Liver (tissue), 9 donors: Measurements from ENCODE around the gene MAPK8IP3. TPM values are rescaled to one million over a fixed set of nuclear protein-coding genes. Genes with fewer than 3 reads are reported as not detected.

Experiments used
- DNase-seq: peaks from one replicate; pipeline ENCODE4 v3.0.0-alpha.2; 2017; ENCODE audit warnings: low spot score
- H3K27ac ChIP-seq, 2 donors: one replicate each; pipeline ENCODE4 v1.7.0; 2013; ENCODE audit warnings: inconsistent platforms in 2 of 2, low read length in 2 of 2, control low read depth in 1 of 2, low read depth in 1 of 2, mild to moderate bottlenecking in 1 of 2
- H3K27me3 ChIP-seq, 4 donors: one replicate each; pipeline versions ENCODE4 v1.6.1 to v1.7.0; 2013; ENCODE audit warnings: low read length in 3 of 4, inconsistent platforms in 1 of 4, mild to moderate bottlenecking in 1 of 4, moderate library complexity in 1 of 4; ENCODE audit not compliant: control insufficient read depth in 4 of 4, insufficient read depth in 4 of 4
- H3K36me3 ChIP-seq, 4 donors: one replicate each; pipeline versions ENCODE4 v1.6.1 to v1.7.0; 2013; ENCODE audit warnings: low read length in 3 of 4, mild to moderate bottlenecking in 3 of 4, low read depth in 1 of 4, moderate library complexity in 1 of 4; ENCODE audit not compliant: control insufficient read depth in 4 of 4, insufficient read depth in 3 of 4
- H3K4me1 ChIP-seq, 4 donors: one replicate each; pipeline versions ENCODE4 v1.6.1 to v1.7.0; 2013; ENCODE audit warnings: low read length in 3 of 4, mild to moderate bottlenecking in 3 of 4, moderate library complexity in 1 of 4; ENCODE audit not compliant: control insufficient read depth in 4 of 4, insufficient read depth in 4 of 4
- H3K4me3 ChIP-seq, 3 donors: one replicate each; pipeline versions ENCODE4 v1.6.1 to v1.7.0; 2013; ENCODE audit warnings: low read length in 3 of 3, control low read depth in 1 of 3, low read depth in 1 of 3, mild to moderate bottlenecking in 1 of 3
- H3K9ac ChIP-seq, 2 donors: one replicate each; pipeline ENCODE4 v1.7.0; 2013; ENCODE audit warnings: low read length in 2 of 2, mild to moderate bottlenecking in 2 of 2, moderate library complexity in 2 of 2, control low read depth in 1 of 2, low read depth in 1 of 2
- H3K9me3 ChIP-seq, 4 donors: one replicate each; pipeline versions ENCODE4 v1.6.1 to v1.7.0; 2013; ENCODE audit warnings: low read length in 3 of 4; ENCODE audit not compliant: control insufficient read depth in 4 of 4
- CTCF ChIP-seq: fragments of 150-350 bp; IDR thresholded peaks from 2 replicates; pipeline ENCODE4 v1.5.1; 2017; ENCODE audit warnings: improper control_type of control experiment, low read depth, low read length; ENCODE audit not compliant: missing input control
- EGR1 ChIP-seq, 2 donors: IDR thresholded peaks; 2 replicates each; pipeline ENCODE4 v1.6.1; 2016 to 2018; ENCODE audit warnings: antibody characterized with exemption in 2 of 2, low read depth in 2 of 2
- FOXA1 ChIP-seq: IDR thresholded peaks from 2 replicates; pipeline ENCODE4 v1.6.1; 2016; ENCODE audit warnings: antibody characterized with exemption
- FOXA2 ChIP-seq: IDR thresholded peaks from 2 replicates; pipeline ENCODE4 v1.6.1; 2016; ENCODE audit warnings: antibody characterized with exemption
- HNF4A ChIP-seq, 2 donors: conservative IDR thresholded peaks; 2 replicates each; pipeline ENCODE4 v1.6.1; 2016; ENCODE audit warnings: antibody characterized with exemption in 2 of 2, mild to moderate bottlenecking in 2 of 2
- HNF4G ChIP-seq: IDR thresholded peaks from 2 replicates; pipeline ENCODE4 v1.6.1; 2016; ENCODE audit warnings: antibody characterized with exemption
- JUND ChIP-seq, 2 donors: IDR thresholded peaks; 2 replicates each; pipeline ENCODE4 v1.6.1; 2016; ENCODE audit warnings: antibody characterized with exemption in 2 of 2
- NR2F2 ChIP-seq: IDR thresholded peaks from 2 replicates; pipeline ENCODE4 v1.6.1; 2016; ENCODE audit warnings: antibody characterized with exemption
- RAD21 ChIP-seq, 2 donors: IDR thresholded peaks; 2 replicates each; pipeline ENCODE4 v1.6.1; 2016; ENCODE audit warnings: antibody characterized with exemption in 2 of 2, mild to moderate bottlenecking in 2 of 2
- RXRA ChIP-seq, 2 donors: IDR thresholded peaks; 2 replicates each; pipeline ENCODE4 v1.6.1; 2017 to 2018; ENCODE audit warnings: antibody characterized with exemption in 2 of 2, mild to moderate bottlenecking in 1 of 2
- SP1 ChIP-seq: IDR thresholded peaks from 2 replicates; pipeline ENCODE4 v1.6.1; 2018; ENCODE audit warnings: antibody characterized with exemption, mild to moderate bottlenecking
- TAF1 ChIP-seq: conservative IDR thresholded peaks from 2 replicates; pipeline ENCODE4 v1.6.1; 2016; ENCODE audit warnings: antibody characterized with exemption, mild to moderate bottlenecking
- YY1 ChIP-seq: IDR thresholded peaks from 2 replicates; pipeline ENCODE4 v1.6.1; 2016; ENCODE audit warnings: antibody characterized with exemption, mild to moderate bottlenecking
- ZBTB33 ChIP-seq: IDR thresholded peaks from 2 replicates; pipeline ENCODE4 v1.6.1; 2016; ENCODE audit warnings: antibody characterized with exemption
- WGBS: extraction: QIAGEN DNeasy Blood & Tissue Kit; methylation state at CpG from one replicate; pipeline ENCODE4 v1.1.7; 2013; 5-methylcytosine and 5-hydroxymethylcytosine counted together
- polyA plus RNA-seq, 2 donors: library from polyadenylated mRNA; stranded (reverse) in 1 of 2; unstranded in 1 of 2; fragments of 200-250 nt in 1 of 2; fragments of >200 nt in 1 of 2; fragmentation: Nextera tagmentation in 1 of 2; extraction: Ambion mirVana in 1 of 2; gene quantifications; one replicate each; pipeline versions ENCODE4 v1.2.1 to v1.2.3, GENCODE V29; 2013 to 2015
- total RNA-seq, 2 donors: library from RNA; depleted of rRNA; stranded (reverse); fragments of >200 nt; gene quantifications; one replicate each; pipeline ENCODE4 v1.2.3, GENCODE V29; 2014
- TF ChIP-seq, protein P1 (sequence below): IDR thresholded peaks from 2 replicates; pipeline ENCODE4 v1.6.1; 2016; ENCODE audit warnings: antibody characterized with exemption
- donor health status: healthy.
- donor health status: healthy.
- donor health status: healthy.
- donor health status: healthy.
- donor health status: healthy.

The MAPK8IP3 gene
- total and polyA plus RNA-seq, 4 donors, result 4.1 to 43.0 (median 9.3) TPM

GRCh38 chr16:1757714-1758461 is 51.9 kb downstream of the MAPK8IP3 start:
- 89% methylated on average over 37 of the region's 37 CpGs for WGBS
- Histone ChIP-seq H3K4me1 (no peaks in the 10 kb centered on the region), H3K36me3 (peaks cover 5 to 39% (median 11%) of the 10 kb centered on the region in 4 donors), H3K9ac (no peak overlapping the region), H3K4me3 (no peak overlapping the region), H3K27me3 (no peaks in the 10 kb centered on the region), H3K9me3 (no peaks in the 10 kb centered on the region), H3K27ac (no peak overlapping the region)
- no peak for DNase-seq
- TF ChIP-seq FOXA2 (no peak), EGR1 (IDR thresholded peaks at IDR 0.05; ENCODE audit: low read depth in 2 of 2) (no peak), TAF1 (no peak), NR2F2 (no peak), HNF4G (no peak), YY1 (no peak), ZBTB33 (no peak), FOXA1 (no peak), RXRA (IDR thresholded peaks at IDR 0.05) (no peak), JUND (IDR thresholded peaks at IDR 0.05) (no peak)
- TF ChIP-seq, protein P1, sequence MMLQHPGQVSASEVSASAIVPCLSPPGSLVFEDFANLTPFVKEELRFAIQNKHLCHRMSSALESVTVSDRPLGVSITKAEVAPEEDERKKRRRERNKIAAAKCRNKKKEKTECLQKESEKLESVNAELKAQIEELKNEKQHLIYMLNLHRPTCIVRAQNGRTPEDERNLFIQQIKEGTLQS, result no peak

GRCh38 chr16:1758923-1759322 is 52.9 kb downstream of the MAPK8IP3 start:
- no peaks in the 10 kb centered on the region for H3K9me3 ChIP-seq
- WGBS, result 94% methylated on average over 18 of the region's 18 CpGs
- H3K9ac ChIP-seq, result no peak overlapping the region
- no peaks in the 10 kb centered on the region for H3K4me1 ChIP-seq
- H3K36me3 ChIP-seq, result peaks cover 5 to 41% (median 10%) of the 10 kb centered on the region in 4 donors
- H3K27me3 ChIP-seq, result no peaks in the 10 kb centered on the region
- H3K4me3 ChIP-seq, result no peak overlapping the region
- no peak overlapping the region for H3K27ac ChIP-seq
- TF ChIP-seq TAF1, result no peak
- TF ChIP-seq SP1, result no peak
- no peak for TF ChIP-seq EGR1 (IDR thresholded peaks at IDR 0.05; ENCODE audit: low read depth in 2 of 2)
- no peak for TF ChIP-seq RXRA (IDR thresholded peaks at IDR 0.05)
- no peak for TF ChIP-seq HNF4A (conservative IDR thresholded peaks at IDR 0.05)
- no peak for TF ChIP-seq CTCF
- TF ChIP-seq, protein P1, result no peak
- TF ChIP-seq FOXA2, result no peak
- TF ChIP-seq RAD21 (IDR thresholded peaks at IDR 0.05), result no peak
- TF ChIP-seq FOXA1, result no peak
- TF ChIP-seq ZBTB33, result no peak
- DNase-seq, result no peak
